SK-N-MC (cell line): Measurements from ENCODE around the gene NEDD8.

Source experiments
- DNase-seq: peaks from one replicate; pipeline ENCODE4 v3.0.0-alpha.2; 2011; ENCODE audit warnings: low read depth, low spot score
- H3K27ac ChIP-seq: fragments of 200-600 bp; sonication (generic); 2 replicates; pipeline ENCODE4 v1.5.1; 2016; ENCODE audit warnings: mixed run types
- H3K36me3 ChIP-seq: fragments of 200-600 bp; sonication (generic); 2 replicates; pipeline ENCODE4 v1.6.1; 2017; ENCODE audit warnings: antibody characterized with exemption, low read length, mixed read lengths; ENCODE audit not compliant: insufficient read depth
- H3K4me3 ChIP-seq: fragments of 200-600 bp; sonication (generic); 2 replicates; pipeline ENCODE4 v1.5.1; 2016
- H3K9ac ChIP-seq: fragments of 200-600 bp; sonication (generic); 2 replicates; pipeline ENCODE4 v1.8.0; 2017; ENCODE audit warnings: mixed run types, mixed read lengths; ENCODE audit not compliant: insufficient read length
- H3K9me3 ChIP-seq: fragments of 200-600 bp; sonication (generic); 2 replicates; pipeline ENCODE4 v1.6.1; 2017; ENCODE audit warnings: low read depth, mild to moderate bottlenecking, antibody characterized with exemption, low read length, moderate library complexity, mixed read lengths
- EZH2 ChIP-seq: fragments of 200-600 bp; sonication (generic); IDR thresholded peaks from one replicate; pipeline ENCODE4 v1.6.1; 2017; ENCODE audit warnings: antibody characterized with exemption
- FOXP2 ChIP-seq: optimal IDR thresholded peaks from 2 replicates; pipeline ENCODE3; 2011; ENCODE audit warnings: mild to moderate bottlenecking, moderate library complexity; ENCODE audit not compliant: insufficient read depth; ENCODE audit errors: extremely low read length, control extremely low read depth
- POLR2AphosphoS5 ChIP-seq: IDR thresholded peaks from 2 replicates; pipeline ENCODE4 v1.6.1; 2012; ENCODE audit warnings: mild to moderate bottlenecking, low read depth, low read length, borderline replicate concordance

The NEDD8 gene

GRCh38 chr14:24267516-24267915 lies 35.3 kb upstream of the NEDD8 start:
- Histone ChIP-seq H3K36me3 (no peaks in the 10 kb centered on the region), H3K27ac (no peak overlapping the region), H3K9me3 (no peaks in the 10 kb centered on the region), H3K9ac (no peak overlapping the region), H3K4me3 (no peak overlapping the region)
- TF ChIP-seq POLR2AphosphoS5 = no peak
- TF ChIP-seq FOXP2 = no peak
- TF ChIP-seq EZH2 = no peak
- DNase-seq = no peak

DNA sequence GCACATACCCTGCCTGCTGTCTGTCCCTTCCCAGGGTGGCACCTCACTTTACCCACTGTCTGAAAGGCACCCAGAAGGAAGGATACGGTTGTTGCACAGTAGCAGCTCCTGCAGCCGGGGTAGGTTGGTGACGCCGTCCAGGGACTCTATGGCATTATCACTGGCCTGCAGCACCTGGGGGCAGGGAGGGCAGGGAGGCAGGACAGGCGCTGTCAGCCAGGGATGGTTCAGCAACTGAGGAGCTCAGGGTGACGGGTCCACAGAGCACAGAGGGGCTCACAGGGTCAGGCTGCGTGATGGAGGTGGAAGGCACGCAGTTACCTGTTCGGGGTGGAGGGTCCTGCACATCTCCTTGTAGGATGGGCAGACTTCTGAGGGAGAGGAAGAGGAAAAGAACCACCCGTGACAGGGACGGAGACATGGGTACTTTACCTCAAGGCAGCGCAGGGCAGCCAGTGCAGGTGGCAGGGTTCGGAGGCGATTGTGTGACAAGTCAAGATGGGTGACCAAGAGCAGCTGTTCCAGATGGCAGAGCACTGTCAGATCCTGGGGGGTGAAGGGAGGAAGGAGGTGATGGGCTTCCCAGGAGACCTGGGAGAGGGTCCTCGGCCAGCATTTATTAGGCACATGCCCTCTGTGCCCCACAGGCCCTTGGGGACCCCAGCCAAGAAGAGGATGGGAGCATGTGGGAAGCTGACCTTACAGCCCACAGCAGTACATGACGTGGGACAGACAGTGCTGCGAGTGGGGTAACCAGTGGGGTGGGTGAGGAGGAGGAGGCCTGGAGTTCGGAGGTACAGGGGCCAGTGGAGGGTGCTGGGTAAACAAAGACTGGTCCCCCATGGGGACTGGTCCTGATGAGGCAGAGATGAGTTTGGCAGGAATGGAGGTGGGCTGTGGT lies 34.4 kb upstream of the NEDD8 start:
- no peak for DNase-seq
- Histone ChIP-seq H3K9ac (no peak overlapping the region), H3K36me3 (no peaks in the 10 kb centered on the region), H3K4me3 (no peak overlapping the region), H3K27ac (no peak overlapping the region), H3K9me3 (no peaks in the 10 kb centered on the region)
- no peak for TF ChIP-seq FOXP2
- TF ChIP-seq EZH2 = no peak
- TF ChIP-seq POLR2AphosphoS5 = no peak

- H3K27ac ChIP-seq = no peak overlapping the region
- TF ChIP-seq FOXP2 (no peak), POLR2AphosphoS5 (no peak), EZH2 (no peak)
- no peak overlapping the region for H3K9ac ChIP-seq
- no peaks in the 10 kb centered on the region for H3K9me3 ChIP-seq
- H3K36me3 ChIP-seq = no peaks in the 10 kb centered on the region
- no peak for DNase-seq
- H3K4me3 ChIP-seq = no peak overlapping the region
Measured at GRCh38 chr14:24264298-24264697, 32.1 kb upstream of the NEDD8 start.

DNA sequence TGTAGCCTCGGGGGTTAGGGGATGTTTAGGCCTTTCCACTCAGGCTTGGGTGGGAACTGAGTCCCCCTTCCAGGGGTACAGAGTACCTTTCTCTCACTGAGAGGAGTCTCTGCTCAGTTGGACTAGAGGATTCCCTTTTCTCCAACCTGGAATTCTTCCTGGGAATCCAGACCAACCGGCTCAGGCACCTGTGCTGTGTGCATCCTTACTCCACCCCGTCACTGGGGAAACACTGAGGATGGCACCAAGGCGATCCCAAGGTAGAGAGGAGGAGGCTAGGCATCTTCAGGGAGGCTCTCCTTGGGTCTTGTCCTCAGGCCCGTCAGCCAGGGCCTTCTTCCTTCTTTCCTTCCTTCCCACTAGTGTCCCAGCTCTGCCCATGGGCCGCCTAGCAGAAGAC lies 31.7 kb upstream of the NEDD8 start:
- H3K9me3 ChIP-seq = no peaks in the 10 kb centered on the region
- no peak overlapping the region for H3K9ac ChIP-seq
- H3K36me3 ChIP-seq = no peaks in the 10 kb centered on the region
- no peak overlapping the region for H3K4me3 ChIP-seq
- no peak for DNase-seq
- TF ChIP-seq POLR2AphosphoS5 = no peak
- TF ChIP-seq FOXP2 = no peak
- TF ChIP-seq EZH2 = no peak
- H3K27ac ChIP-seq = no peak overlapping the region

- H3K4me3 ChIP-seq = no peak within 1 kb of the TSS
- H3K36me3 ChIP-seq = no peaks in the 10 kb centered on the region
- no peak within 1 kb of the TSS for H3K27ac ChIP-seq
- H3K9me3 ChIP-seq = no peaks in the 10 kb centered on the region
- no peak for DNase-seq
- no peak within 1 kb of the TSS for H3K9ac ChIP-seq
- TF ChIP-seq POLR2AphosphoS5 (no peak), EZH2 (no peak), FOXP2 (no peak)
Measured at GRCh38 chr14:24262821-24263733, 30.9 kb upstream of the NEDD8 start, which contains the start of gene TGM1. Gene TGM1 (minus strand): TSS chr14:24263177. CDS start chr14:24262352, 825 bp downstream.

DNA sequence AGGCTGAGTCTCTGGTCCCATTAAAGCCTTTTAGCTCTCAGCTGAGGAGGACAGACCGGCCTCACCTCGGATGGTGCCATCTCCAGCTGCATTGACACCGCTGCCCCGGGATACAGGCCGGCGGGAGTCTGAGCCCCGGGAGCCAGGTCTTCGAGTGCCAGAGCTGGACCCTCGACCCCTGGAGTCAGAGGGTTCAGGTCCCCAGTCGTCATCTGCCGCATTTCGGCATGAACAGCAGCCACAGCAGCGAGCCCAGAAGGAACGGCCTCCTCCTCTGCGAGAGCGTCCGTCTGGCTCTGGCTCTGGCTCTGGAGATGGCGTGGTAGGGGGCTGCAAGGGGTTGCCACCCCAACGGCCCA lies 29.8 kb upstream of the NEDD8 start:
- Histone ChIP-seq H3K9ac (no peak overlapping the region), H3K4me3 (no peak overlapping the region), H3K36me3 (no peaks in the 10 kb centered on the region), H3K27ac (no peak overlapping the region), H3K9me3 (no peaks in the 10 kb centered on the region)
- no peak for DNase-seq
- TF ChIP-seq FOXP2 (no peak), POLR2AphosphoS5 (no peak), EZH2 (no peak)

GRCh38 chr14:24261256-24261968 lies 29.2 kb upstream of the NEDD8 start:
- TF ChIP-seq FOXP2 (no peak), EZH2 (no peak), POLR2AphosphoS5 (no peak)

More at GRCh38 chr14:24261256-24261968, 29.2 kb upstream of the NEDD8 start:
- DNase-seq = no peak
- Histone ChIP-seq H3K36me3 (no peaks in the 10 kb centered on the region), H3K4me3 (no peak overlapping the region), H3K27ac (no peak overlapping the region), H3K9ac (no peak overlapping the region), H3K9me3 (no peaks in the 10 kb centered on the region)
